GM06990 (cell line): ENCODE data around the gene PLPP3.

Experiments used
- DNase-seq: peaks from one replicate; pipeline ENCODE4 v3.0.0-alpha.2; 2011; ENCODE audit not compliant: insufficient read length; ENCODE audit errors: extremely low read depth
- H3K27me3 ChIP-seq: replicated peaks from 2 replicates; pipeline ENCODE4 v1.6.0; 2011; ENCODE audit warnings: low read length; ENCODE audit not compliant: control insufficient read depth, insufficient read depth
- H3K36me3 ChIP-seq: 2 replicates; pipeline ENCODE4 v1.5.1; 2011; ENCODE audit warnings: low read length; ENCODE audit not compliant: control insufficient read depth, insufficient read depth
- H3K4me3 ChIP-seq: replicated peaks from 2 replicates; pipeline ENCODE4 v1.5.1; 2011; ENCODE audit warnings: low read depth, mild to moderate bottlenecking, control low read depth, low read length
- TF ChIP-seq, protein P1 (sequence below): IDR thresholded peaks from 2 replicates; pipeline ENCODE4 v1.5.1; 2011; ENCODE audit warnings: low read length, control low read depth, mild to moderate bottlenecking, inconsistent platforms; ENCODE audit not compliant: insufficient read depth, poor library complexity, severe bottlenecking

The PLPP3 gene

DNA sequence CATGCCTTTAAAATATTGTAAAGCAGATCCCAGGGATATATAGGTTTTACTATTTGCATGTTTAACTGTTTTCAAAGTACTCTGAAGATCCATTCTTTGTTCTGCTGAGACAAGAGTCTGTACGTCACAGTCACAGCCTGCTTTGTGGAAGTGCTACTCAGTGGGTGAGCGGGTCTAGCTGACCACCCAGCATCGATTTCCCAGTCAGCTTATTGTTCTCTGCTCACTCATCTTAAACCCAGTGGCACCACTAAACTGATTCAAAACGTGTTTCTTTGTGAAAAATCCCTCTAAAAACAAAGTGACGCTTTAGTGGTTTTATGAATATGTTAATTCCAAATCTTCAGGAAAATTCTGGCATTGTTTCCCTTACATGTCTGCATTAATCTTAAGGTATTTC, 12.4 kb downstream of the PLPP3 start:
- no peaks in the 10 kb centered on the region for H3K27me3 ChIP-seq

GRCh38 chr1:56566061-56566744, 13.2 kb downstream of the PLPP3 start:
- Histone ChIP-seq H3K27me3 (no peaks in the 10 kb centered on the region), H3K4me3 (no peak overlapping the region)

More for the DNA sequence above, 12.4 kb downstream of the PLPP3 start:
- Histone ChIP-seq H3K4me3 (no peak overlapping the region), H3K36me3 (no peaks in the 10 kb centered on the region)
- TF ChIP-seq, protein P1, sequence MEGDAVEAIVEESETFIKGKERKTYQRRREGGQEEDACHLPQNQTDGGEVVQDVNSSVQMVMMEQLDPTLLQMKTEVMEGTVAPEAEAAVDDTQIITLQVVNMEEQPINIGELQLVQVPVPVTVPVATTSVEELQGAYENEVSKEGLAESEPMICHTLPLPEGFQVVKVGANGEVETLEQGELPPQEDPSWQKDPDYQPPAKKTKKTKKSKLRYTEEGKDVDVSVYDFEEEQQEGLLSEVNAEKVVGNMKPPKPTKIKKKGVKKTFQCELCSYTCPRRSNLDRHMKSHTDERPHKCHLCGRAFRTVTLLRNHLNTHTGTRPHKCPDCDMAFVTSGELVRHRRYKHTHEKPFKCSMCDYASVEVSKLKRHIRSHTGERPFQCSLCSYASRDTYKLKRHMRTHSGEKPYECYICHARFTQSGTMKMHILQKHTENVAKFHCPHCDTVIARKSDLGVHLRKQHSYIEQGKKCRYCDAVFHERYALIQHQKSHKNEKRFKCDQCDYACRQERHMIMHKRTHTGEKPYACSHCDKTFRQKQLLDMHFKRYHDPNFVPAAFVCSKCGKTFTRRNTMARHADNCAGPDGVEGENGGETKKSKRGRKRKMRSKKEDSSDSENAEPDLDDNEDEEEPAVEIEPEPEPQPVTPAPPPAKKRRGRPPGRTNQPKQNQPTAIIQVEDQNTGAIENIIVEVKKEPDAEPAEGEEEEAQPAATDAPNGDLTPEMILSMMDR, result no peak
- DNase-seq, result no peak

GRCh38 chr1:56564615-56565014, 14.7 kb downstream of the PLPP3 start:
- no peaks in the 10 kb centered on the region for H3K27me3 ChIP-seq
- no peaks in the 10 kb centered on the region for H3K36me3 ChIP-seq
- DNase-seq, result no peak
- TF ChIP-seq, protein P1, result no peak
- H3K4me3 ChIP-seq, result no peak overlapping the region

More at GRCh38 chr1:56566061-56566744, 13.2 kb downstream of the PLPP3 start:
- TF ChIP-seq, protein P1, result no peak
- no peaks in the 10 kb centered on the region for H3K36me3 ChIP-seq
- DNase-seq, result no peak

GRCh38 chr1:56563568-56563967, 15.8 kb downstream of the PLPP3 start:
- no peak for DNase-seq
- Histone ChIP-seq H3K4me3 (no peak overlapping the region), H3K36me3 (no peaks in the 10 kb centered on the region), H3K27me3 (no peaks in the 10 kb centered on the region)
- TF ChIP-seq, protein P1, result no peak

- TF ChIP-seq, protein P1, result no peak
- DNase-seq, result no peak
- H3K36me3 ChIP-seq, result no peaks in the 10 kb centered on the region
- H3K4me3 ChIP-seq, result no peak overlapping the region
- no peaks in the 10 kb centered on the region for H3K27me3 ChIP-seq
Measured at GRCh38 chr1:56562891-56563452, 16.4 kb downstream of the PLPP3 start.
